ENCODE data around the gene PSMB8.
"Not testable (repeated sequence)": the region's sequence is repeated elsewhere in the genome, so short reads cannot be mapped to it uniquely, and the experiment has no call there.

PSMB8 gene

DNA sequence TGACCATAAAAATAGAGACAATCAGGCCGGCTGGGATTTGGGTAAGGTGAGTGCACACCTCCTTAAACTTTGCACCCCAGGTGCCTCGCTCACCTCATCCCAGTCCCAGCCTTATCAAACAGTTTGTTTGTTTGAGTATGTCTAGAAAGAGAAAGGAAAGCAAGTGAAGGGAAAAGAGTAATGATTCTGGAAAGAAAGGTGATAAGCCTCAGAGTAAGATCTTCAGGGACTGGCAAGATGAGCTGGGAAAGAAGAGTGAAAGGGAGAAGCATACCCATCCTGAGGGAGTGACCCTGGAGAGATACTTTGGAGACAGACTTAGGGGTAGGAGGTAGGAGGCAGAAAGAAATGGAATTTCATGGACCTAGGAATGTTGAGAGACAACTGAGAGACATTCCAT, 7.0 kb downstream of the PSMB8 start:
- DNase-seq (ENCODE audit: low spot score) = no peak

DNA sequence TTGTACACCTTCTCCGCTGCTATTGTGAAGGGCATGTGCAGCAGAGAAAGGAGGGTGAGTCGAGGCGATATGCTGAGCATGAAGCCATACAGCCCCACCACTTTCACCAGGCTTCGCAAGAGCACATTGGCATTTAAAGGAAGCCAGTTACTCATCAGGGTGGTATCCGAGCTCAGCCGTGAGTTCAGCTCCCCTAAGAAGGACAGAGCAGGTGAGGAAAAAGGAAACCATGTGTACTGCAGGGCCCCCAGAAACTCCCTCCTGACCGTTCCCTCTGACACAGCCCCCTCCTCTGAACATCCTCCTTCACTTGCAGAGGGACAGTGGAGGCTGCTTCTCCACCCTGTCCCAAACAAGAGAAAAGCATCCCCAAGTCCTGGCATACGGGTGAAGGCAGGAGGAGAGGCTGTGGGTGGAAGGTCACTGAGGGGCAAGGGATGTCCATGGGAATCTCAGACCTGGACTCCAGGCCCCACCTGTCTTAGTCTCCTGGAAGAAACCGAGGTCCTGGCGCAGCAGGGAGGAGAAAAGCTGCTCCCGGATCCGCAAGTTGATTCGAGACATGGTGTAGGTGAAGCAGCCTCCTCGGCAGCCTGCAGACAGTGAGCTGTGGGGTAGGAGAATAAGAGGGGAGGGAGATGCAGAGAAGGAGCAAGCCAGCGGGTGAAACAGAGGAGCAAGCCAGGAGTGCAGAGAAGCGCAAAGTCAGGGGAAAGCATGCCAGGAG, 8.5 kb downstream of the PSMB8 start:
- DNase-seq (ENCODE audit: low spot score) = no peak

DNA sequence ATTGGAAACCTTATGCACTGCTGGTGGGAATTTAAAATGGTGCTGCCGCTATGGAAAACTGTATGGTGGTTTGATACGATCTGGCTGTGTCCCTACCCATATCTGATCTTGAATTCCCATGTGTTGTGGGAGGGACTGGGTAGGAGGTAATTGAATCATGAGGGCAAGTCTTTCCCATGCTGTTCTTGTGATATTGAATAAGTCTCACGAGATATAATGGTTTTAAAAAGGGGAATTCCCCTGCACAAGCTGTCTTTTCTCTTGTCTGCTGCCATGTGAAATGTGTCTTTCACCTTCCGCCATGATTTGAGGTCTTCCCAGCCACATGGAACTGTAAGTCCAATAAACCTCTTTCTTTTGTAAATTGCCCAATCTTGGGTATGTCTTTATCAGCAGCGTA, 10.2 kb downstream of the PSMB8 start:
- no peak for DNase-seq (ENCODE audit: low spot score)

DNA sequence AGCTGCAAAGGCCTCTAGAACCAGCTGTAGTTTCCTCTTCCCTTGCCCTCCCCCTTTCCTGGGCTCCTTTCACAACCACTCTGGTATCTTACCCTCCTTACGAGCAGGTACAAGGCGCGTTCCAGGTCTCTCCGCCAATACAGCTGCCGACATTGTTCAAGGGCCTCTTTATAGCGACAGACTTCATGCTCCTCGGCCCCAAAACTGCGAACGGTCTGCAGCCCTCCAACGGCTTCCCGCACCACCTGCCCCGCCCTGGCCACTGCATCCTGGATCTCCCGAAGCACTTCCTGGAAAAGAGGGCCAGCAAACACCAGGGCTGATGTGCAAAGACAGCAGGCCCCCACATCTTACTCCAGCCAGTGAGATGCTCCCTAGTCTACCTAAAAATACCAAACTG, 11.3 kb downstream of the PSMB8 start:
- DNase-seq (ENCODE audit: low spot score) = no peak

DNA sequence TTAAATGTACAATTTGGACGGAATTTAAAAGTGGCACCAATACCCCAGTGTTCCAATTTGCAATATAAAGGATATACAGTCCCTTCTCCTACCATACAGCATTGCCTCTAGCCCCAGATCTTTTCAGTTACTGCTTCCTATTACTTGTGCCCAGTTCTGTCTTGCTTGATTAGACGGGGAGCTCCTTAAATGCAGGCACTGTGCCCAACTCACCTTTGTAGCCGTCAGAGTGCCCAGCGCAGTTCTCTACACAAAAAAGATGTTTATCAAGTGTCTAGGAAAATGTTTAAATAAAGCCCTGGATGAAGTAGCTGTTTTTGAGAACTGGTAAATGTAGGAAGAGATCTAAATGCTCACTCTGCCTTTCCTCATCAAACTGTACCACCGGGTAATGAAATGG, 12.9 kb downstream of the PSMB8 start:
- DNase-seq (ENCODE audit: low spot score) = no peak

DNA sequence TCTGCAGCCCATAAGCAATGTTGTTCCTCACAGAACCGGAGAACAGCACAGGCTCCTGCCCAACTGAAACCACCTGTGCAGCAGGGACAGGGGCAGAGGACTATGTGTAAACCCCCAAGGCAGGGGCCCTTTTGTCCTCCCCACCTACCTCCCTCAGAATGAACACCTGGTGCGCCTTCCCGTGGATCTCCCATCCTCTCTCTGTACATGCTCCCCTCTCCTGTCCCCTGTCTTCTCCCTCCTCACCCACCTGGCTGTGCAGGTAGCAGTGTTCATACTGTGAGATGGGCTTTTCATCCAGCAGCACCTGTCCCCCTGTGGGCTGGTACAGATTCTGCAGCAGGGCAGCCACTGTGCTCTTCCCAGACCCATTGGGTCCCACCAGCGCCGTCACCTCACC, 13.8 kb downstream of the PSMB8 start:
- no peak for DNase-seq (ENCODE audit: low spot score)

DNA sequence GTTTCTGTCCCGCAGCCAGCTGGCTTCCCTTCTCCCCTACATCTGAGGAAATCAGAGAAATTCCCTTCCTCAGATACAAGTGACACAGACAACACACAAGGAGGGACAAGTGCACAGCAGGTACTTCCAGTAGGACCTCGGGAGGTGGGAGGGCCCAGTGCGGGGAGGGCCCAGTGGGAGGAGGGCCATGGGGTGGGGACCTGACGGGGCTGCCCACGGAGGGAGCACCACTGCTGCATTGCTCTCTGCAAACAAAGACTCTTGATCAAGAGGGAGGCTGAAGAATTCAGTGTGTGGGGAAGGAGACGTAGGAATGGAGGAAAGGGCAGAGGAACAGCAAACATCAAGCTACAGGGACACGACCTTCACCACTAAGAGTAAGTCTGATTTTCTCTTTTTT, 14.4 kb downstream of the PSMB8 start:
- no peak for DNase-seq (ENCODE audit: low spot score)

DNA sequence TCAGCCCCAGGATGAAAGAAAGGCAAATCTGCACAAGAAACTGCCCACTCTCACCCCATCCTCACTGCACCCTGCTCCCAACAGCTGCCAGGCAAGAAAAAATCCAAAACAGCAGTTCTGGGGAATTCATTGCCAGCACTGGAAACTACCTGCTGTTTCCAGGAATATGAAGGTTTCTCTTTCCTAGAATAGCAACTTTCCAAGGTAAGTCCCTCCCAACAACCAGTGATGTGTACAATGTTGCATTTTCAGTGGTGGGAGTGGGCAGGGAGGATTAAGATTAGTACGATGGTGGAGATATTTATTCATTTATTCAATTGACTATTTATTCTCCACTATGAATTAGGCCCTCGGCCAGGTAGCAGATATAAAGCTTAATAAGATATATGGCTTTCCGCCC, 16.8 kb downstream of the PSMB8 start:
- DNase-seq (ENCODE audit: low spot score) = no peak

DNA sequence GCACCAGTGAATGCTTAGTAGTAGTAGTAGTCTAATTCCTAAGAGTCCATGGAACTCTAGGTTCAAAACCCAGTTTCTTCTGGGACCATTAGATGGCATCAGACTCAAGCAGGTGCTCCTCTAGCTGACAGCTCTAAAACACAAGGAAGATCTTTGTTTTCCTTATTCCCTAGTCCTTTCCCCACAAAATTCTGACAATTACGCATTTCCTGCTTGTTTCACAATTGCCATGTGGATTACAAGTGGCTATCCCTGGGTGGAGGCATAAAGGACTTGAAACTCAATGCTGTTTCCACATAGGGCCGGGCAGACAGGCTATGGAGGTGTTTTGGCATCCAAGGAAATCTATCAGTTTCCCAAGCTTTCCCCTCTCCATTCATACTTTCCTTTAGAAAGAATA, 17.9 kb downstream of the PSMB8 start:
- peak; percentile 44 for DNase-seq (ENCODE audit: low spot score)

DNA sequence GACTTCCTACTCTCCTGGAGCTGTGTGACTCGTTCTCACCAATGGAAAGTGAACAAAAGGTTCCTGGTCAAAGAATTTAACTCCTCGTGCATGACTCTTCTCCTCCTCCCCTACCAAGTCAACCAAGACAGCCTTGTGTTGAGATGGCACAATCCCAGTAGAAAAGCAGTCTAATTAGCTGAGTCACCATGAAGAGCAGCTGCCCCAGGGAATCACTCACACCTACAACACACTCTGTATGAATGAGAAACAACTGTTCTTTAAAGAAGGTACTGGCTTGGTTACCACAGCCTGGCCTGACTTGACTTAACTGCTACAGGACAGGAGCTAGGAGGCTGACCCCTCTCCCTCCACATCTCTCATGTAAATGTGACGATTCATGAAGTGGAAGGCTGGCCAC, 24.1 kb downstream of the PSMB8 start:
- no peak for DNase-seq (ENCODE audit: low spot score)

DNA sequence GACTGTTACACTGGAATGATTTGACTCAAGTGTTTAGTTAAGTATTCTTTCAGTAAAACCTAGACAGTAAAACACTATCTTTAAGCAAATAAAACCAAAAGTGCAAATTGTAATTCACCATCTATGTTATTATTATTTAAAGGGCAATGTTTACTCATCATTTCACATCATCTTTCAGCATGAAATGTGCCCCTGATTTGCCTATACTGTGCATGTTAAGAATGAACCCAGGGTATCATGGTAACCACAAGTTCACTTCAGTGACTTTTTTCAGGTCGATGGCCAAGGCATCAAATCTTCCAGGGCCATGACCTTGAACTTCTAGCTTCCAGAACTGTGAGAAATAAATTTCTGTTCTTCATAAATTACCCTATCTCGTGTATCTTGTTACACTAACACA, 25.0 kb downstream of the PSMB8 start:
- no peak for DNase-seq (ENCODE audit: low spot score)

DNA sequence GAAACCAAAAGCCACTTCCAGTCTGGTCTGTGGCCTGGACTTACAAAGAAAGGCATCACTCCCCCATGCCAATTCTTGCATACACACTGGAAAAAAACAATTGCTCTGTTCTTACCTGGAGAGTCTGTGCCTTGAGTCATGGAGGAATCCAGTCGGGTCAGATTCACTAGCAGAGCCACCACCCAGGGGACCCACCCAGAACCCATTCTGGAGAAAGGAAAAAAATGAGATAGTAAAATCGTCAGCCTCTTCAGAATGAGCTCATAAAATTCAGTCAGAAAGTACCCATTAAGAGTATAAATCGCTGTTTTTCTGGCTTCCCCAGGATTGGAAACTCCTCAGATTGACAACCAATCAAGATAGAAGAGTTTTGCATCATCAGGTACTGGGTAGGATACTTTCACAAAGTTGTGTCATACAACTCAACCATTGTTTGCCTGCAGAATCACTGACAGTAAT, 27.1 kb downstream of the PSMB8 start, which contains the start of gene HLA-DOB:
Gene HLA-DOB, minus strand, starts transcription at position 257 of the 459 bp plus-strand sequence. Its CDS starts 51 bp downstream, at position 206.
- DNase-seq (ENCODE audit: low spot score) = peak; percentile 8

DNA sequence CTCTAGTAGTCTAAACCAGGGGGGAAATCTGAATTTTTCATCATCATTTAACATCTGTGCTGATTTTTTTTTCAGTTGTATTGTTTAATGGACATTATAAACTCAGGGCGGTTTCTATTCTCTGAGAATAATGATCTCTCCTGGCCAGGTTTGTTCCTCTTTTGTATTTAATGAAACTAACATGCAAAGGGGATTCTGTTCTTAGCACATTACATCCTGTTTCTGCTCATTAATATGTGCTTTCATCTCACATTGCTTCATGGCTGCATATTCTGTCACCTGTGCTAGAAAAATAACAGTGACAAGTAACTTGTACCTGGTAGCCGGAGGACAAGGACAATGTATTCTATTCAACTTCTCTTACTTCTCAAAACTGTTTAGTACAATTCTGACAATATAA, 27.9 kb downstream of the PSMB8 start:
- no peak for DNase-seq (ENCODE audit: low spot score)

DNA sequence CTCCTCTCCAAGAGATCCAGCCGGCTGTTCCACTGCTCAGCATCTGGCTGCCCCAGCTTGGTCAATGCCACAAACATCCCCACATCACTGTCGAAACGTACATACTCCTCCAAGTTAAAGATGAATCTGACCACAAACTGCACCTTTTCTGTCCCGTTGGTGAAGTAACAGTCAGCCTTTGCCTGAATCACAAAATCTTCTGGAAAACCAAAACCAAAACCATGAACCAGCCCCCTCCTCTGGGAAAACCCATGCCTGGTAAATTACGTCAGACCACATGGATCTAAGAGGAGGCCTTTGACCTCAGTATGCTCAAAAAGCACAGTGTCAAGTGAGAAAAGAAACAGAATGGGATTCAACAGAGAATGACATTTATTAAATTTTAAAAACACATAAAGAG, 28.7 kb downstream of the PSMB8 start:
- no peak for DNase-seq (ENCODE audit: low spot score)

DNA sequence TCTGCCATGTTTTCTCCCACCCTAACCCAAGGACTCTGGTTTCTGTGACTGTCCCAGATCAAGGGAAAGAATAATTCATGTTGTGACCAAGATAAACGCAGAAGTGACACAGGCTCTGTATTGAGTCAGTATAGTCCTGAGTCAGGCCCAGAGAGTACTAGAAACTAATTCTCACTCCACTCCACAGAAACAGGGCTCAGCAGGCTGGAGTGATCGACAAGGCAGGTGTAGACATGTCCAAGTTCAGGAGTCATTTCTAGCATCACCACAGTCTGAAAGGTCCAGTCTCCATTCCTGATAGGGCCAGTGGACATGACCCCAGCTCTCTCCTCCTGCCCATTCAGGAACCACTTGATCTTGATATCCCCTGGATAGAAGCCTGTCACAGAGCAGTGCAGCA, 29.7 kb downstream of the PSMB8 start:
- DNase-seq (ENCODE audit: low spot score) = no peak

DNA sequence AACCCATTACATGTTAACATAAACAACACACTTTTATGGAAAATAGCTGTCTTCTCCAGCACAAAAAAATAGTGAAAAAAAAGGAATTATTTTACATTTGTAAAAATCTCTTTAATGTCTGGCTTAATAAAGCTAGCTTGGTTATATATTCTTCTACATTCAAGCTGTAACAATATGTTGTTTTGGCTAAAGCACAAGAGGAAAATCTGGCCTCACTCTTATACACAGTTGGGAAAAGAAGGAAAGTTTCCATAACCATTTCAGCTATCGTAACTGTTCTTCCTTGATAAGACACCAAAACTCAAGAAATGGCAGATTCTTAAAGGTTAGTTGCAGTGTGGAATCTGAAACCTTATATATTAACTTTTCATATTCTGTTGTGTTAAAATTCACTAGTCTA, 34.7 kb downstream of the PSMB8 start:
- DNase-seq (ENCODE audit: low spot score) = no peak

DNA sequence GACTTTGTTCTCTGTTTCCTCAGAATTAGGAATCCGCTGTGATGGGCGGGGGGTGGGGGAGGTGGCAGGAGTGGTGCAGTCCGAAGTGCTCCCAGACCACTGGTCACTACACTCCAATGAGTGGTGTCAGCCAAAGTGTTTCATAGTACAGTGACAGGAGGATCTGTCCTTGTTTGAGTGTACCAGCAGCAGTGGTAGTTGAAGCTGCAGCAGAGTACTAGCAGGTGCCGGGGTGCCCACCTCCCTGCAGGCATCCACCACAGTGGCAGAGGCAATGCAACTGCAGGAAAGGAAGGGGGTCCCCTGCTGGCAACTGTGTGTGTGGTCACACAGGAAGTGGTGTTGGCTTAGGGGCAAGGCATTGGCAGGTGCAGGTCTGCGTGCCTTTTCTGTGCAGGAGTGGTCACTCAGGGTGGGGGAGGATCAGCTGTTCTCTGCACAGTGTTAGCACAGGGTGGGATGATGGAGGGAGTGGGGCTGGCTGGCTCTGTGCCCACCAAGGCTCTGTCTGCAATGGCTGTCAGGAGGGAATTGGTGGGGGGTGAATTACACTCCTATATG, 36.7 kb downstream of the PSMB8 start:
- DNase-seq (ENCODE audit: low spot score) = no peak

DNA sequence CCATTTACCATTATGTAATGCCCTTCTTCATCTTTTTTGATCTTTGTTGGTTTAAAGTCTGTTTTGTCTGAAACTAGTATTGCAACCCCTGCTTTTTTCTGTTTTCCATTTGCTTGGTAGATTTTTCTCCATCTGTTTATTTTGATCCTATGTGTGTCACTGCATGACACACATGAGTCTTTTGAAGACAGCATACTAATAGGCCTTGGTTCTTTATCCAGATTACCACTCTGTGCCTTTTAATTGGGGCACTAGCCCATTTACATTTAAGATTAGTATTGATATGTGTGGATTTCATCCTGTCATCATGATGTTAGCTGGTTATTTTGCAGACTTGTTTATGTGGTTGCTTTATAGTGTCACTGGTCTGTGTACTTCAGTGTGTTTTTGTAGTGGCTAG, 38.4 kb downstream of the PSMB8 start:
- not testable (repeated sequence) for DNase-seq (ENCODE audit: low spot score)

DNA sequence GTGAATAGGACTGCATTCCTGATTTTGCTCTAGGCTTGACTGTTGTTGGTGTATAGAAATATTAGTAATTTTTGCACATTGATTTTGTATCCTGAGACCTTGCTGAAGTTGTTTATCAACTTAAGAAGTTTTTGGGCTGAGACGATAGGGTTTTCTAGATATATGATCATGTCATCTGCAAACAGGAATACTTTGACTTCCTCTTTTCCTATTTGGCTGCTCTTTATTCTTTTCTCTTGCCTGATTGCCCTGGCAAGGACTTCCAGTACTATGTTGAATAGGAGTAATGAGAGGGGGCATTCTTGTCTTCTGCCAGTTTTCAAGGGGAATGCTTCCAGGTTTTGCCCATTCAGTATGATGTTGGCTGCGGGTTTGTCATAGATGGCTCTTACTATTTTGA, 40.4 kb downstream of the PSMB8 start:
- no peak for DNase-seq (ENCODE audit: low spot score)

DNA sequence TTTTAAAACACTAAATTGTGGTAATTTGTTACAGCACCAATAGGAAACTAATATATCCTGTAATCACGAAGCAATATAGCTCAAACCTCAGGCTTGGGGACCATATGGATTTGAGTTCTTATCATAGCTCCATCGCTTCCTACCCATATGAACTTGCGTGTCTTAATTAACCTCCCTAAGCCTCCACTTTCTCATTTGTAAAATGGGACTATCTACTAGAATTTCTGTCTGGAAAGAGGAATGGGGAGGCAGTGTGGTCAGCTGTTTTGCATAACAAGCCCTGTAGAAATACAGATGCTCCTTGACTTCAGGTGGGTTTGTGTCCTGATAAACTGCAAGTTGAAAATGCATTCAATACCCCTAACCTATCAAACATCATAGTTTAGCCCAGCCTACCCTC, 44.1 kb downstream of the PSMB8 start:
- no peak for DNase-seq (ENCODE audit: low spot score)

DNA sequence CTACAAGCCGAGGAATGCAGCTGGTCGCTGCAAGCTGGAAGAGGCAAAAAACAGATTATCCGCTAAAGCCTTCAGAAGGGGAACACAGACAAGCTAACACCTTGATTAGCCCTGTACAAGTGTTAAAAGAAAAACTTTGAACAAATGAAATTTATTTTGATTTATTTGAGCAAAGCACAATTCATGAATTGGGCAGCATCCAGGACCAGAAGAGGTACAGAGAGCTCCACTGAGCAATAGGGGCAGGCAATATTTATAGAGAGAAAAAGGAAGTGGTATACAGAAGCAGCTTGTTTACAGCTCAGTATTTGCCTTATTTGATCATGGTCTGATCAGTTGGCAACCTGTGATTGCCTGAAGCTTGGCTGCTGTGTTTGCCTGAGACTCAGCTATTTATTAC, 44.7 kb downstream of the PSMB8 start:
- DNase-seq (ENCODE audit: low spot score) = no peak

DNA sequence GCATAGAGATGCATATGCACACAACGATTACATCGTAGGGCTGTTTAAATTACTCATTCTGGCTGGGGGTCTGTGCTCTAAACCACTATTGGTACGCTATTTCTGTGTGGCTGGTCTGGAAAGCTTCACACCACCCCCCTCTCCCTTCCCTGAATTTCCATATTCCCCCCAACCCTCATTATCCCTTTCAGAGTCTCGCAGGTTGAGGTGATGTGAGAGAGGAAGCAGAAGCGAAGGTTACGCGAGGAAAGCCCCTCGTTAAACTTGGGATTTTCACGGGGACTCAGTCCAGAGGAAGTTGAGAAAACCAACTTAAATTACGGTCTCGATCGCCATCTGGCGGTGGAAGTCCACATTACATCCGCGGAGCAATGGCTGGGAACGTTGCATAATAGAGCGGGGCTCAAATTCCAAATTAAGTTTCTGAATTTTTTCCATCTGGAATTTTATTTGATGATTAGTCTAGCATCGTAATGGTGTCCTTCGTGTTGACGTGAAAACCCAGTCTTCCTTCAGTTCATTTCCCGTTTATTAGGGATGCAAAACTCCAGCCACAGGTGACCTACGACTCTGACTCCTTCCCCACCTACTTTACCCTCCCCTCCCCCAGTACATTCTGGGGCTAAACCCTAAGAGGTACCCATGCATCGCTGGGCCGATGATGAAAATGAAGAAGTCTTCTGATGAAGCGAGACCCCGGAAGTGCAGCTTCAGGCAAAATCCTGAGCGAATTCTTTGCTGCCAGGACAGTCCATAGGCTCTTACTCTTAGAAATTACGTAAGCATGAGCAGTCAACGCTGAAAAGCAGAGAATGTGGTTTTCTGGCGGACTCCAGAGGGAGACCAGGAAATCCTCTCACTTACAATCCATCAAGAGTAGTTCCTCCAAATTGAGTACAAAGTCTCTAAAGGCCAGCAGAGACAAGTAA, 46.7 kb downstream of the PSMB8 start:
- DNase-seq (ENCODE audit: low spot score) = peak; percentile 62

DNA sequence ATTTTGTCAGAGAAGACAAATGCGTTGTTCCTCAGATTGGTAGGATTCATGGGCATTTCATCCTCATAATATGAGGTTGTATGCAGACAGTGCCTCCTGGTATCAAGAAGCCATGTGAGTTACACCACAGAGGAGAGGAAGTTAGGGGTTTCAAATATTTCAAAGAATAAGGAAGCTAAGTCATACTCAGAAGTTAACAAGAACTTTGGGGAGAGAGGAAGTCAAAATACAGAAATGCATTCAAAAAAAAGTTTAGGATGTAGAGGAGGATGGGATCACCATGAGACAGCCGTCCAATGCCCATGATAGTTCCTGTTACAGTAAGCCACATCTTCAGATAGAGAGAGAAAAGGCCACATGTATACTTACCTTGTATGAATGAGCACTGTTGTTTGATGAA, 49.3 kb downstream of the PSMB8 start:
- DNase-seq (ENCODE audit: low spot score) = no peak
